BE2C (cell line): ENCODE measurements around the gene TNNT1.

Experiments used
- DNase-seq: peaks from one replicate; pipeline ENCODE4 v3.0.0-alpha.2; 2020
- H3K27me3 ChIP-seq: fragments of 250-450 bp; sonication (Bioruptor Pico); 2 replicates; pipeline ENCODE4 v1.5.1; 2020; ENCODE audit warnings: mild to moderate bottlenecking
- H3K36me3 ChIP-seq: fragments of 250-450 bp; sonication (Bioruptor Pico); 2 replicates; pipeline ENCODE4 v1.5.1; 2020; ENCODE audit warnings: mild to moderate bottlenecking
- H3K4me1 ChIP-seq: fragments of 250-450 bp; sonication (Bioruptor Pico); 2 replicates; pipeline ENCODE4 v1.5.1; 2020
- H3K4me3 ChIP-seq: 2 replicates; pipeline ENCODE4 v1.5.1; 2011; ENCODE audit warnings: low read depth, low read length
- H3K9me3 ChIP-seq: fragments of 250-450 bp; sonication (Bioruptor Pico); 2 replicates; pipeline ENCODE4 v1.5.1; 2020
- TF ChIP-seq, protein P1 (sequence below): IDR thresholded peaks from 2 replicates; pipeline ENCODE4 v1.5.1; 2012; ENCODE audit warnings: mild to moderate bottlenecking, low read depth, low read length

The TNNT1 gene

DNA sequence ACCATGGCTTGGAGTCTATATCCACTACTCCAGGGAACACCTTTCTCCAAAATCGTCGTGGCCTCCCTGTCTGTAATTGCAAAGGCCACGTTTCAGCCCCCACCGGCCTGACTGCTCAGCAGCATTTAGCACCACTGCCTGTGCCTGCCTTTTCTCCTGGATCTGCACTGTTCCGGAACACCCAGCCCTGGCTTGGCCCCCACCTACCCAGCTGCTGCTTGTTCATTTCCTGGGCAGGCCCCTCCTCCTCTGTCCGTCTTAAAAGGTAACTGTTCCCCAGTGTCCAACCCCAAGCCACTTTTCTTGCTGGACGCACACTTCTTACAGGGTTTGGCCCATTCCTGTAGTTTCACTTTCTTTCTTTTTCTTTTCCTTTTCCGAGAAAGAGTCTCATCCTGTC lies 39.6 kb upstream of the TNNT1 start:
- Histone ChIP-seq H3K4me3 (no peak overlapping the region), H3K36me3 (no peaks in the 10 kb centered on the region), H3K27me3 (no peaks in the 10 kb centered on the region), H3K9me3 (peaks cover 3% of the 10 kb centered on the region), H3K4me1 (no peaks in the 10 kb centered on the region)
- TF ChIP-seq, protein P1, sequence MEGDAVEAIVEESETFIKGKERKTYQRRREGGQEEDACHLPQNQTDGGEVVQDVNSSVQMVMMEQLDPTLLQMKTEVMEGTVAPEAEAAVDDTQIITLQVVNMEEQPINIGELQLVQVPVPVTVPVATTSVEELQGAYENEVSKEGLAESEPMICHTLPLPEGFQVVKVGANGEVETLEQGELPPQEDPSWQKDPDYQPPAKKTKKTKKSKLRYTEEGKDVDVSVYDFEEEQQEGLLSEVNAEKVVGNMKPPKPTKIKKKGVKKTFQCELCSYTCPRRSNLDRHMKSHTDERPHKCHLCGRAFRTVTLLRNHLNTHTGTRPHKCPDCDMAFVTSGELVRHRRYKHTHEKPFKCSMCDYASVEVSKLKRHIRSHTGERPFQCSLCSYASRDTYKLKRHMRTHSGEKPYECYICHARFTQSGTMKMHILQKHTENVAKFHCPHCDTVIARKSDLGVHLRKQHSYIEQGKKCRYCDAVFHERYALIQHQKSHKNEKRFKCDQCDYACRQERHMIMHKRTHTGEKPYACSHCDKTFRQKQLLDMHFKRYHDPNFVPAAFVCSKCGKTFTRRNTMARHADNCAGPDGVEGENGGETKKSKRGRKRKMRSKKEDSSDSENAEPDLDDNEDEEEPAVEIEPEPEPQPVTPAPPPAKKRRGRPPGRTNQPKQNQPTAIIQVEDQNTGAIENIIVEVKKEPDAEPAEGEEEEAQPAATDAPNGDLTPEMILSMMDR = no peak
- DNase-seq = no peak

DNA sequence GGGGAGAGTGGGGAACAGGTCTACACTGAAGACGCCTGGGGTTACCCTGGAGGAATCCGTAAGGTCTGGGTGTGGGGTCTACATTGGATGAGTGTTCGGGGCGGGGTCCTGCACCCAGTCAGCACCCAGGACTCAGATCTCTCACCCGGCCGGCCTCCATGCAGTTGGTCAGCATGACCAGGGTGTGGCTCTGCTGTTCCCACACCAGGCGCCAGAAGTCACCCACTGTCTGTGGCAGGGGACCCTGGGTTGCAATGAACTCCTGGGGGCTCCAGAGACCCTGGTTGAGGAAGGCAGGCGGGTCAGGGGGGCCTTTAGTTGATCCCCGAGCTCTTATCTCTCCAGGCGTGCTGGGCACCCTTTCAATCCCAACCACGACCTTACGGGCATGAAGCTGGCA lies 37.1 kb upstream of the TNNT1 start:
- Histone ChIP-seq H3K27me3 (no peaks in the 10 kb centered on the region), H3K4me3 (no peak overlapping the region), H3K36me3 (no peaks in the 10 kb centered on the region), H3K9me3 (peaks cover 3% of the 10 kb centered on the region), H3K4me1 (no peaks in the 10 kb centered on the region)
- DNase-seq = no peak
- TF ChIP-seq, protein P1 = no peak

DNA sequence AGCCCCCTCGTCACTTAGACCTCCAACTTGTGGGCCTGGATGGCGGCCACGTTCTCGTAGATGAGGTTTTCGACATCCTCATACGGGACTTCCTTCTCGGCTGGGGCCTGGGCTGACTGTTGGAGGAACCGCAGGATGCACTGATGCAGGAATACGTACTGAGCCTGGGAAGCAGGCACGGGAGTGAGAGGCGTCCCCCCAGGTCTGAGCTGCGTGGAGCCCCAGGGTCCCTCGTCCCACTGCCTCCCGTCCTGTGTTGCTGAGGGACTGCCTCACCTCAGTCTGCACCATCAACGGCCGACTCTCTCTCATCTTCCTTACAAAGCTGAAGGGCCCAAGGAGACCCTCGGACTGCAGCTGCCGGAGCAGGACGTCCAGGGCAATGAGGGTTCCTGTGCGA lies 32.7 kb upstream of the TNNT1 start:
- DNase-seq = no peak
- Histone ChIP-seq H3K4me1 (no peaks in the 10 kb centered on the region; the same call in 1 of the 2 replicates), H3K27me3 (no peaks in the 10 kb centered on the region), H3K36me3 (no peaks in the 10 kb centered on the region), H3K4me3 (no peak overlapping the region), H3K9me3 (no peaks in the 10 kb centered on the region)
- TF ChIP-seq, protein P1 = no peak

DNA sequence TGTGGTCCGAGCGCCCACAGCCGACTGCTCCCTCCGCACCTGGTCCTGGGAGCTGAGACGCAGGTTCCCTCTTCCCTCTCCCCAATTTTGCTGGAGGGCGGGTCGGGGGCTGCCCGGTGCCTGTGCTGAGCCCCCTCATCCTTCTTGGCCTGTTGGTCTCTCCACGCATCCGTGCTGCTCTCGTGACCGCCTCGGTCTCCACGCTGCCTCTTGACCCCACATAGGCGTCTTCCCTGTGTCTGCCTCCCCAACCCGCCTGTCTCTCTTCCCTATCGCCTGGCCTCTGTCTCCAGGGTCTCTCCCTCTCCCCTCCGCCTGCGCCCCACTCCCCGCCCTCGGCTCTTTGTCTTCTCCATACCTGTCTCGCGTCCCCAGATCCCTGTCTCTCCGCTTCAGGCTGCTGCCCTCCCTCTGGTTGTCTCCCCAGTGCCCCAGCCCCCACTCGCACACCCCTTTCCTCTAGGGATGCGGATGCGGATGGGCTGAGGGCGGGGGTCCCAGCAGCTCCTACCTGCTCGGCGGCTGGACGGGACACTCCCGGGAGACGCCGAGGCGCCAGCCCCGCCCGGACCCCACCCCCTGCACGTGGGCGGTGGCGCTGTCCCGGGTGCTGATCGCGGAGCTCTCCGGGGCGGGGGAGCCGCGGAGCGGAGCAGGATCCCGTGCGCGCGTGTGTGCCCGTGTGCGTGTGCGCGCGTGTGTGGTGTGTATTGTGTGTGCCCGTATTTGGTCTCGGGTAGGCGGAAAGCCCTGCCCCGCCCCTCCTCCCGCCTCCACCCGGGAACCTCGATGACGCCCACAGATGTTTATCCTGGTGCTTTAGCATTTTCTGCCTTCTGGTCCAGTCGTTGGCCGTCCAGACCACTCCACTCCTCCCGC lies 30.8 kb upstream of the TNNT1 start, which contains the start of gene SYT5:
Gene SYT5, minus strand, starts transcription at position 684 of the 879 bp plus-strand sequence. CDS start 1,248 bp downstream, outside the sequence.
- DNase-seq = peak; percentile 58
- Histone ChIP-seq H3K27me3 (no peaks in the 10 kb centered on the region), H3K9me3 (no peaks in the 10 kb centered on the region), H3K4me3 (peak within 1 kb of the TSS; percentile 78), H3K36me3 (no peaks in the 10 kb centered on the region), H3K4me1 (no peaks in the 10 kb centered on the region; the same call in 1 of the 2 replicates)
- TF ChIP-seq, protein P1 = no peak

DNA sequence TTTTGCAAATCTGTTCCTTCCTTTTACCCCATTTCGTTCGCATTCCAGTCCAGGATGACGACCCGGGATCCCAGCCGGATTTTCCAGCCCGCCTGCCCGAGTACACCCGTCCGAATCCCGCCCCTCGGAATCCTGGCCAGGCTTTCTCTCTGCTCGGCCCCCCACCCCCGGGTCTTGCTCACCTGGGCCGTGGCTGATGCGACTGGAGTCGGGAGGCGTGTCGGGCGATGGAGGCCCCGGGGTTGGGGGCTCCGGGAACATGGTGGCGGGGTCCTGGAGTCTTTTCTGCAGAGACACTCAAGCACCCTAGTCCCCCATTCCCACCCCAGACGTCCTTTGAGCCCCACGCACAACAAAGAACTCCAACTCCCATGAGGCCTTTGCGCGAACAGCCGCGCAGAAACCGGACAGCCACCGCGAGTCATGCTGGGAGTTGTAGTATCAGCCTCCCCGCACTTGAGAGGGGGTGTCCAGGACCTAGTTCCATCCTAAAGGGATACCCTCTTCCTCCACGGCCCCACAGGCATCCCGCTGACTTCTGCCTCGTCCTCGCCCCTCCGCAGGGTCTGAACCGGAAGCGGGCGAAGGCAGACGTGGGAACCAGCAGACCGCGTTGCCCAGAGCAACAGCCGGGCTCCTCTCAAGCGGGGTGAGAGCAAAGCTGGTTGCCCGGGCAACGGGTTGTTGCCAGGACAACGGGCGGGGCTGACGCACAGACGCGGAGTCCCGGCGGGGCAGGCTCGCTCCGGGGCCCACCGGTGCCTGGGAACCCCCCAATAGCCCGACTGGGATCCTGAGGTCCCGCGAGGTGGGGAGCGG lies 30.0 kb upstream of the TNNT1 start:
- peaks cover 2% of the 10 kb centered on the region; the same call in 1 of the 2 replicates for H3K4me1 ChIP-seq
- no peaks in the 10 kb centered on the region for H3K36me3 ChIP-seq
- TF ChIP-seq, protein P1 = no peak
- no peaks in the 10 kb centered on the region for H3K27me3 ChIP-seq
- peak overlapping the region; percentile 78 for H3K4me3 ChIP-seq
- H3K9me3 ChIP-seq = no peaks in the 10 kb centered on the region
- peak; percentile 95 for DNase-seq
